Epithelial cell of proximal tubule (primary cell): ENCODE data around the gene TMEM39B. TPM values are rescaled to one million over a fixed set of nuclear protein-coding genes. Genes with fewer than 3 reads are reported as not detected.
A peak's percentile ranks its signal among the peaks of the same experiment; 100 is the strongest.

Experiments used
- DNase-seq: peaks from one replicate; pipeline ENCODE4 v3.0.0-alpha.2; 2011; ENCODE audit warnings: low read depth
- H3K4me3 ChIP-seq: 2 replicates; pipeline ENCODE4 v1.5.1; 2011; ENCODE audit warnings: low read depth, mild to moderate bottlenecking, low read length
- total RNA-seq: library from RNA; depleted of rRNA; stranded (reverse); fragments of >200 nt; gene quantifications from 2 replicates; pipeline ENCODE4 v1.2.3, GENCODE V29; 2015
- TF ChIP-seq, protein P1 (sequence below): conservative IDR thresholded peaks from 2 replicates; pipeline ENCODE4 v1.5.1; 2012; ENCODE audit warnings: low read depth, mild to moderate bottlenecking, low read length

Gene TMEM39B
- total RNA-seq, 1 donor from 2014 or later: 1.2 TPM

DNA sequence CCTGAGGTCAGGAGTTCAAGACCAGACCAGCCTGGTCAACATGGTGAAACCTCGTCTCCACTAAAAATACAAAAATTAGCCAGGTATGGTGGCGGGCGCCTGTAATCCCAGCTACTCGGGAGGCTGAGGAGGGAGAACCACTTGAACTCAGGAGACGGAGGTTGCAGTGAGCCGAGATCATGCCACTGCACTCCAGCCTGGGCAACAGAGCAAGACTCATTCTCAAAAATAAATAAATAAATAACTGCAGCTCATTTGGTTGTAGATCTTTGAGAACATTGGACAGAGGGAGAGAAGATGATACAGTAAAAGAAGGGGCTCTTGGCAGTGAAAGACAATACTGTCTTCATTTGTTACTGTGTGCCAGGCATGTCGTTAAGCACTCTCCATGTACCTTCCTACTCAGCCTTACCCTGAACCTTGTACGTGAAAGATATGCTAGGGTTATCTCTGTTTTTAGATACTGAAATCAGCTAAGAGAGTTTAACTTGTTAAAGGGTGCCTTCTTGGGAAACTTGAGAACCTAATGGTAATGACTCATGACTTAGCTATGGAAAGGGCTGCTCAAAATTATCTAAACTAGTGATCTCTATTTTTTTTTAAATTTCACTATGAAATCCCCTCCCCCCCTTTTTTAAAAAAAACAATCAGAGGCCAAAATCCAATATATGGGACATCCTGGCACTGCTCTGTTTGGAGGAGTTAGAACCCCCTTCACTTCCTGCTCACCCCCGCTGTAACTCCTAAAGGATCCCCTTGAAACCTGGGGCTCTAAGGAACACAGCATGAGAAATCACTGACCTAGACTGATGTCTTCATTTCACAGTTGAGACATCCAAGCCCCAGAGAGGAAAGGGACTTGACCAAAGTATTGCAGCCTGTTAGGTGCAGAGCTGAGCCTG is 28.3 kb downstream of the TMEM39B start:
- no peak overlapping the region for H3K4me3 ChIP-seq
- no peak for DNase-seq
- TF ChIP-seq, protein P1, sequence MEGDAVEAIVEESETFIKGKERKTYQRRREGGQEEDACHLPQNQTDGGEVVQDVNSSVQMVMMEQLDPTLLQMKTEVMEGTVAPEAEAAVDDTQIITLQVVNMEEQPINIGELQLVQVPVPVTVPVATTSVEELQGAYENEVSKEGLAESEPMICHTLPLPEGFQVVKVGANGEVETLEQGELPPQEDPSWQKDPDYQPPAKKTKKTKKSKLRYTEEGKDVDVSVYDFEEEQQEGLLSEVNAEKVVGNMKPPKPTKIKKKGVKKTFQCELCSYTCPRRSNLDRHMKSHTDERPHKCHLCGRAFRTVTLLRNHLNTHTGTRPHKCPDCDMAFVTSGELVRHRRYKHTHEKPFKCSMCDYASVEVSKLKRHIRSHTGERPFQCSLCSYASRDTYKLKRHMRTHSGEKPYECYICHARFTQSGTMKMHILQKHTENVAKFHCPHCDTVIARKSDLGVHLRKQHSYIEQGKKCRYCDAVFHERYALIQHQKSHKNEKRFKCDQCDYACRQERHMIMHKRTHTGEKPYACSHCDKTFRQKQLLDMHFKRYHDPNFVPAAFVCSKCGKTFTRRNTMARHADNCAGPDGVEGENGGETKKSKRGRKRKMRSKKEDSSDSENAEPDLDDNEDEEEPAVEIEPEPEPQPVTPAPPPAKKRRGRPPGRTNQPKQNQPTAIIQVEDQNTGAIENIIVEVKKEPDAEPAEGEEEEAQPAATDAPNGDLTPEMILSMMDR: no peak

DNA sequence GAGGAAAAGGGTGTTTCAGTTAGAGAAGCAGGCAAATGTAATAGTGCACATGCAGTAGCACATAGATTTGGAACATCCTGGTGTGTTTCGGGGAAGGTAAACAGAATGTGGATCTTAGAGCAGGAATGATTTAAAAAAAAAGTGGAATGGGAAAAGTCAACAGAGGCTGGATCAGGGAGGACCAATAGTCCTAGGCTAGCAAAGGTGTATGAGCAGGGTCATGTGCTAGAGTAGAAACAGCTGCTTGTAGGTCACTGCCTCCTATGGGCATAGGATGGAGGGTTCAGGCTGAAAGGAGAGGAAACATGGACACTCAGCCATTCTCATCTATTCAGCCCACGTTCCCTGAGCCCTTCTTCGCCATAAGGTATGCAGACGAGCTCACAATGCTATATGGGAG is 31.4 kb downstream of the TMEM39B start:
- no peak overlapping the region for H3K4me3 ChIP-seq
- no peak for DNase-seq
- TF ChIP-seq, protein P1: no peak

DNA sequence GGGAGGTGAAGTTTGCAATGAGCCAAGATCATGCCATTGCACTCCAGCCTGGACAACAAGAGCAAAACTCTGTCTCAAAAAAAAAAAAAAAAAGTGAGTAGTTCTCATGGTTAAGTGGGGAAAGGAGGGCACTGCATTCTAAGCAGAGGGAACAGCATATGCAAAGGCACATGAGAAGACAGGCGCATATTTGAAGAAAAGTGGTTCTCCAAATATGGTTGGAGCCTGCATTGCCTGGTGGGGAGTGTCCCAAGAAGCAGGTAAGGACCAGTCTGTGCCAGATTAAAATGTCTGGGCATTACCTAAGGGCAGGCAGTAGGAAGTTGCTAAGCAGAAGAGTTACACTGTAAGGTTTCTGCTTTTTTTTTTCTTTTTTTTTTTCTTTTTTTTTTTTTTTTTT is 32.6 kb downstream of the TMEM39B start:
- TF ChIP-seq, protein P1: no peak
- no peak for DNase-seq
- H3K4me3 ChIP-seq: no peak overlapping the region

DNA sequence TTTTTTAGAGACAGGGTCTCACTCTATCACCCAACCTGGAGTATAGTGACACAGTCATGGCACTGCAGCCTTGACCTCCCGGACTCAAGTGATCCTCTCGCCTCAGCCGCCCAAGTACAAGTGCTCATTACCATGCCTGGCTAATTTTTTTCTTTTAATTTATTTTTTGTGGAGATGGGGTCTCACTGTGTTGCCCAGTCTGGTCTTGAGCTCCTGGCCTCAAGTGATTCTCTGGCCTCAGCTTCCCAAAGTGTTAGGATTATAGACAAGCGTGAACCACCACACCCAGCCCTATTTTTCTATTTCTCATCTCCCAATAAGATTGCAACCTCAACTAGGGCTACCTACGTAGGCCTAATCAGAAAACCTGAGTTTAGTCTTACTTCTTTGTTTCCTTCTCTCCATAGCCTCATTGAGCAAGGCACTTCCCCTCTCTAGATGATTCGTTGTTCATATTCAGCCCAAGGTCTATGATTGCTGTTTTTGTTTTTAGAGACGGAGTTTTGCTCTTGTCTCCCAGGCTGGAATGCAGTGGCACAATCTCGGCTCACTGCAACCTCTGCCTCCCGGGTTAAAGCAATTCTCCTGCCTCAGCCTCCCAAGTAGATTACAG is 34.0 kb downstream of the TMEM39B start:
- H3K4me3 ChIP-seq: no peak overlapping the region
- TF ChIP-seq, protein P1: no peak
- DNase-seq: no peak

DNA sequence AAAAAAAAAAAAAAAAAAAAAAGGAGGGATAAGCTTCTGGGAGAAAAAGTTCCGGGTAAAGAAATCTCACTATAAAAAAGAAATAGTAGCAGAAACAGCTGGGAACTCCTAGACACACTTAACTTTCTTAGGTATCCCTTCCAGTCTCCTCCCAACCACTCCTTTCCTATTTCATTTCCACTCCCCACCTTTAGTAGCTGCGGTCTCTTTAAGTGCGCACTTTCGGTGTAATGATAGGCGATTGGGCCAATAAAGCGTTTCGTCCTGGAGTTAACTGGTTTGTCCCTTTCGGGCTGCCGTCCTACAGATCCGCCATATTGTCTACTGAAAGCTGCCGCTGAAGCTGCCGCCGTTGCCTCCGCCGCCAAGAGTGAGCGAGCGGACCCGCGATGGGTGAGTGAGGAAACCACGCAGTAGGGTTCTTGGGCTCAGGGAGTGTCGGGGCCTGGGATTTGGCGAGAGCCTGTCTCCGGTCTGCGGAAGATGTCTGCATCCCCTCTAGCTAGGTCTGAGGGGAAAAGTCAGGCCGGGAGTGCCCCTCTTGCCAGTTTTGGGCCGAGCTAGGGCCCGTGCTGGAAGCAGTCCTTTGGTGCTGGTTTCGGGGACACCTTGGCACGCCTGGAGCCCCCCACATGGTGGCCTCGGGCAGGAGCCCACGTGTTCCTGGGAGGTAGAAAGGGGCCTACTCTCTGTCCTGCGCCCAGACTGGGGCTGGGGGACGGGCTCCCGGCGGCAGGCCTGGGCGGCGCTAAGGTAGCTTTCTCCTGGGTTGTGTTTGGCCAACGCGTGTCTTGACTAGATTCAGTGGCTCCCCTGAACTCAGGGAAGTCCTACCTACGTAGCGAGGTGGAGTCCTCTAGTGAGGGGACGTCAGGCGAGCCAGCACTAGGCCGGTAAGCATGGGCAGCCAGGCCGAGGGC is 35.3 kb downstream of the TMEM39B start, which contains the start of gene KPNA6:
KPNA6 (plus strand) TSS at position 315 of the 920 bp plus-strand sequence; CDS start at position 390, 75 bp downstream.
- DNase-seq: peak; percentile 83
- TF ChIP-seq, protein P1: no peak
- peak within 1 kb of the TSS; percentile 97 for H3K4me3 ChIP-seq

DNA sequence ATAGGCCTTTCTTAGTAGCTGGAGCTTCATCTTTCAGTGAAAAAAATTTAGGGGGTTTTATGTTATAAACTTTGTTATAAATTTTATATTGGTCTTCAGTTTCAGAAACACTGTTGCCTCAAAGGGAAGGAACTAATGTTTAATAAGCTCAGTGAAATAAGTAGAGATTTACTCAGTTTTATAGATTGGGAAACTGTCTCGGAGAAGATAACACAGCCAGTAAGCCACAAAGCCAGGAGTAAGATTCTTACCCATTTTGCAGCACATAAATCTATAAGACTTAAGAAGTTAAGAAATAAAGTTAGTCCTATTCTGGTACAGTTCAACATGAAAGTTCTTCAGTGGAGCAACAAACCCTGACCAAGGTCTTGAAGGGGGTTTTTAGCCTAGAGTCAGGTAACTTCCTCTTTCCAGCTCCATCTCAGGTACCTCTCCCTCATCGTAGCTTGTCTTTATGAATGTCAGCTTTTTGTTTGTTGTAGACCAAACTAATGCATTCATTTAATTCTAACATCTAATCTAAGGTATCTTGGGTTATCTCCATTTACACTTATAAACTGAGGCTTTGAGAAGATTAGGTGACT is 38.4 kb downstream of the TMEM39B start:
- no peak overlapping the region for H3K4me3 ChIP-seq

More for the DNA sequence above, 38.4 kb downstream of the TMEM39B start:
- DNase-seq: no peak
- TF ChIP-seq, protein P1: no peak
